ENCODE results near the gene SALL3.
A peak's percentile ranks its signal among the peaks of the same experiment; 100 is the strongest.

The SALL3 gene

GRCh38 chr18:78980777-78981380, 1.3 kb downstream of the SALL3 start:
- DNase-seq (ENCODE audit: low spot score), result peak; percentile 65

- DNase-seq (ENCODE audit: low spot score), result no peak
Measured at GRCh38 chr18:78981394-78981831, 1.8 kb downstream of the SALL3 start.

GRCh38 chr18:78981989-78982620, 2.5 kb downstream of the SALL3 start:
- DNase-seq (ENCODE audit: low spot score), result no peak

GRCh38 chr18:78983512-78983911, 3.9 kb downstream of the SALL3 start:
- DNase-seq (ENCODE audit: low spot score), result no peak

GRCh38 chr18:78984941-78985784, 5.5 kb downstream of the SALL3 start:
- peak; percentile 37 for DNase-seq (ENCODE audit: low spot score)

- DNase-seq (ENCODE audit: low spot score), result peak; percentile 77
Measured at GRCh38 chr18:78986018-78986481, 6.4 kb downstream of the SALL3 start.

GRCh38 chr18:78991446-78991845, 11.8 kb downstream of the SALL3 start:
- no peak for DNase-seq (ENCODE audit: low spot score)

GRCh38 chr18:78992041-78993011, 12.7 kb downstream of the SALL3 start:
- DNase-seq (ENCODE audit: low spot score), result peak; percentile 39

GRCh38 chr18:78993014-78993926, 13.7 kb downstream of the SALL3 start:
- DNase-seq (ENCODE audit: low spot score), result peak; percentile 34

GRCh38 chr18:78994000-78994399, 14.4 kb downstream of the SALL3 start:
- DNase-seq (ENCODE audit: low spot score), result no peak

GRCh38 chr18:78994531-78994930, 14.9 kb downstream of the SALL3 start:
- peak; percentile 31 for DNase-seq (ENCODE audit: low spot score)

- no peak for DNase-seq (ENCODE audit: low spot score)
Measured at GRCh38 chr18:78994977-78995582, 15.5 kb downstream of the SALL3 start.

GRCh38 chr18:78995740-78996395, 16.2 kb downstream of the SALL3 start:
- no peak for DNase-seq (ENCODE audit: low spot score)

- DNase-seq (ENCODE audit: low spot score), result no peak
Measured at GRCh38 chr18:78996741-78997490, 17.3 kb downstream of the SALL3 start.

GRCh38 chr18:78998371-78999071, 18.9 kb downstream of the SALL3 start:
- no peak for DNase-seq (ENCODE audit: low spot score)

GRCh38 chr18:78999939-79000338, 20.3 kb downstream of the SALL3 start:
- no peak for DNase-seq (ENCODE audit: low spot score)

GRCh38 chr18:79000997-79001396, 21.4 kb downstream of the SALL3 start:
- no peak for DNase-seq (ENCODE audit: low spot score)

GRCh38 chr18:79005653-79006052, 26.0 kb downstream of the SALL3 start:
- no peak for DNase-seq (ENCODE audit: low spot score)

All from D341Med (cell line).